ENCODE measurements around the gene MATCAP1.

GRCh38 chr16:67166110-67166547 is 17.6 kb downstream of the MATCAP1 start:
- TF ChIP-seq POLR2A (IDR thresholded peaks at IDR 0.05) (no peak), CTCF (IDR thresholded peaks at IDR 0.05) (no peak)

Measured in heart left ventricle (tissue), 13 donors.